GM10266 (cell line): ENCODE results near the gene PVALB.

Experiments used
- DNase-seq: peaks from one replicate; pipeline ENCODE4 v3.0.0; 2012; ENCODE audit errors: extremely low spot score
- CTCF ChIP-seq: IDR thresholded peaks from 2 replicates; pipeline ENCODE4 v1.5.1; 2012; ENCODE audit warnings: mild to moderate bottlenecking, low read depth; ENCODE audit not compliant: control insufficient read depth, insufficient read depth; ENCODE audit errors: missing control alignments

PVALB gene

GRCh38 chr22:36770513-36771231, 46.2 kb downstream of the PVALB start:
- no peak for TF ChIP-seq CTCF
- no peak for DNase-seq

GRCh38 chr22:36769541-36770512, 47.0 kb downstream of the PVALB start:
- TF ChIP-seq CTCF: no peak
- DNase-seq: no peak

GRCh38 chr22:36768616-36769015, 48.2 kb downstream of the PVALB start:
- TF ChIP-seq CTCF: no peak
- DNase-seq: no peak

- no peak for TF ChIP-seq CTCF
- DNase-seq: no peak
These were observed 48.7 kb downstream of the PVALB start for GRCh38 chr22:36768141-36768540.

GRCh38 chr22:36767035-36767775, 49.6 kb downstream of the PVALB start:
- no peak for DNase-seq
- TF ChIP-seq CTCF: no peak

GRCh38 chr22:36765943-36766450, 50.8 kb downstream of the PVALB start:
- no peak for DNase-seq

More at GRCh38 chr22:36765943-36766450, 50.8 kb downstream of the PVALB start:
- TF ChIP-seq CTCF: no peak
